ENCODE measurements around the gene ITPR3.

DNA sequence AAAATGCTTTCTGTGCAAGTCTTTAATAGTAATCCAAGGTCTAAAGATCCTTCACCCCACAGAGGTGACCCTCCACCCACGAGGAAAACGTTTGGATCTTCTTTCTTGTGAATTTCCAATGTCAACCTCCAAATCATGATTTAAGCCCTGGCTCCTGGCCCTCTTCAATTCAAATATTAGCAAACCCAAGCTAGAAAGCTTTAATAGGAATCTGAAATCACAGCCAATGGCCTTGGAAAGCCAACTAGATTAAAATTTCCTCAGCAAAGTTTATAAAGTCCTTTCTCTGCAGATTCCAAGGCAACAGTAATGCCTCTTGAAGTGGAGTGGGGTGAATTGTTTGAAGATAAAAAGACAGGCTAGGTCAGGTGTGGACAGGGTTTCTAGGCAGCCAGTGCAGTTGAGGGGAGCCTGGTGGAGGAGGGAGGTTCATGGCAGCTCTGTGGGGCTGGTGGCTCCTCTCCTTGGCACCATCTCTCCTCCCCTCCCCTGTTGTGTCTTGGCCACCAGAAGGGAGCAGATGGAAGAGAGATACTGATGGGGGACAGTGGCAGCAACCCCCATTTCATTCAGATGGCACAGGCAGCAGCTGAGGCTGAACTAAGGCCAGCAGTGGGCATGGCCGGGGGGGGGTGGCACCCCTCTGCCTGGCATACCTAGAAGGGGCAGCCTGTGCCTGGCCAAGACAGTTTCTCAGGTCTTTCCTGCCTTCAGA, 102.4 kb downstream of the ITPR3 start:
- no peak for TF ChIP-seq CTCF (IDR thresholded peaks at IDR 0.05; ENCODE audit: low read length)
- no peak for TF ChIP-seq EZH2 (IDR thresholded peaks at IDR 0.05; ENCODE audit: borderline replicate concordance, low read length)
